Activated T-helper 1 cell treated with anti-CD3 and anti-CD28 coated beads, Interleukin-12 subunit alpha, Interleukin-12 subunit beta, Interleukin-2, Interleukin-4 antibody, amounts not matched to agents 30 ng/mL and 10 ng/mL and 1 ng/mL, durations not matched to agents 14 hours and 24 hours and 36 hours (primary cell): ENCODE data around the gene DMRTC1B. TPM values are rescaled to one million over a fixed set of nuclear protein-coding genes. Genes with fewer than 3 reads are reported as not detected.
"Not testable (repeated sequence)": the region's sequence is repeated elsewhere in the genome, so short reads cannot be mapped to it uniquely, and the experiment has no call there.

Experiments used
- DNase-seq: peaks from one replicate; pipeline ENCODE4 v3.0.0; 2021; ENCODE audit warnings: low spot score
- H3K27ac Mint-ChIP-seq: one replicate; pipeline ENCODE4 v1.8.0; 2021; ENCODE audit warnings: mild to moderate bottlenecking, mixed read lengths
- H3K27me3 Mint-ChIP-seq: one replicate; pipeline ENCODE4 v1.8.0; 2022; ENCODE audit warnings: mild to moderate bottlenecking, moderate library complexity, mixed read lengths; ENCODE audit not compliant: insufficient read depth
- H3K36me3 Mint-ChIP-seq: one replicate; pipeline ENCODE4 v1.8.0; 2021; ENCODE audit warnings: low read depth, mixed read lengths
- H3K4me1 Mint-ChIP-seq: one replicate; pipeline ENCODE4 v1.8.0; 2021; ENCODE audit warnings: low read depth, mixed read lengths
- H3K4me3 Mint-ChIP-seq: one replicate; pipeline ENCODE4 v1.8.0; 2021; ENCODE audit warnings: mild to moderate bottlenecking, moderate library complexity, mixed read lengths
- H3K9me3 Mint-ChIP-seq: one replicate; pipeline ENCODE4 v1.8.0; 2021; ENCODE audit warnings: mixed read lengths
- intact Hi-C: fragments of 100-400 bp; cut with micrococcal nuclease; formaldehyde crosslinking; loops from one replicate; pipeline ENCODE4 v1.15.1; 2024
- total RNA-seq: library from RNA; stranded (reverse); gene quantifications from 2 replicates; pipeline ENCODE4 v1.2.3, GENCODE V29; 2022

Gene DMRTC1B
- total RNA-seq, 1 donor from 2014 or later, result not detected

GRCh38 chrX:72790390-72790789 lies 13.7 kb downstream of the DMRTC1B start:
- H3K9me3 Mint-ChIP-seq, H3K36me3 Mint-ChIP-seq, H3K4me1 Mint-ChIP-seq, DNase-seq, H3K4me3 Mint-ChIP-seq, H3K27me3 Mint-ChIP-seq, intact Hi-C loops, H3K27ac Mint-ChIP-seq: not testable (repeated sequence)

GRCh38 chrX:72808110-72808509 lies 31.4 kb downstream of the DMRTC1B start, which contains the start of gene FAM236D:
Gene FAM236D, minus strand, starts transcription at chrX:72808210. Its CDS starts 100 bp downstream, at chrX:72808110.
- H3K9me3 Mint-ChIP-seq, H3K27ac Mint-ChIP-seq, H3K27me3 Mint-ChIP-seq, H3K4me1 Mint-ChIP-seq, H3K4me3 Mint-ChIP-seq, intact Hi-C loops, DNase-seq, H3K36me3 Mint-ChIP-seq: not testable (repeated sequence)

GRCh38 chrX:72830701-72831100 lies 54.0 kb downstream of the DMRTC1B start:
- not testable (repeated sequence) for DNase-seq

GRCh38 chrX:72837532-72837931 lies 60.8 kb downstream of the DMRTC1B start:
- H3K27ac Mint-ChIP-seq, H3K27me3 Mint-ChIP-seq, intact Hi-C loops, DNase-seq, H3K36me3 Mint-ChIP-seq, H3K4me3 Mint-ChIP-seq, H3K9me3 Mint-ChIP-seq, H3K4me1 Mint-ChIP-seq: not testable (repeated sequence)

More at GRCh38 chrX:72830701-72831100, 54.0 kb downstream of the DMRTC1B start:
- H3K9me3 Mint-ChIP-seq, intact Hi-C loops, H3K27me3 Mint-ChIP-seq, H3K27ac Mint-ChIP-seq, H3K36me3 Mint-ChIP-seq, H3K4me3 Mint-ChIP-seq, H3K4me1 Mint-ChIP-seq: not testable (repeated sequence)

- H3K27me3 Mint-ChIP-seq, DNase-seq, H3K27ac Mint-ChIP-seq, H3K36me3 Mint-ChIP-seq, H3K4me1 Mint-ChIP-seq, H3K9me3 Mint-ChIP-seq, H3K4me3 Mint-ChIP-seq, intact Hi-C loops: not testable (repeated sequence)
These were observed 106.2 kb downstream of the DMRTC1B start for GRCh38 chrX:72882898-72883297.

- intact Hi-C loops, H3K4me3 Mint-ChIP-seq, H3K36me3 Mint-ChIP-seq, H3K4me1 Mint-ChIP-seq, H3K9me3 Mint-ChIP-seq, DNase-seq, H3K27me3 Mint-ChIP-seq, H3K27ac Mint-ChIP-seq: not testable (repeated sequence)
These were observed 113.0 kb downstream of the DMRTC1B start for GRCh38 chrX:72889740-72890139.

Other genes with a start within 250 kb of the DMRTC1B start
- 29.6 and 30.6 TPM in 2 replicates for gene HDAC8, start 204.0 kb upstream of the DMRTC1B start, total RNA-seq
- 7.5 TPM in 2 replicates for gene PHKA1, start 62.6 kb upstream of the DMRTC1B start, total RNA-seq
- not detected in 2 replicates for gene FAM236B, start 5.8 kb downstream of the DMRTC1B start, total RNA-seq
- not detected in 2 replicates for gene FAM236D, start 31.3 kb downstream of the DMRTC1B start, total RNA-seq
- gene FAM236C, start 135.7 kb downstream of the DMRTC1B start, total RNA-seq, result not detected in 2 replicates
- gene FAM236A, start 161.3 kb downstream of the DMRTC1B start, total RNA-seq, result not detected in 2 replicates
- not detected in 2 replicates for gene DMRTC1, start 166.9 kb downstream of the DMRTC1B start, total RNA-seq
- not detected in 2 replicates for gene PABPC1L2B, start 226.0 kb downstream of the DMRTC1B start, total RNA-seq